Epithelial cell of esophagus (primary cell): ENCODE data around the gene PPARA.

Experiments used
- DNase-seq: peaks from one replicate; pipeline ENCODE4 v3.0.0; 2010; ENCODE audit warnings: low read depth
- H3K4me3 ChIP-seq: 2 replicates; pipeline ENCODE4 v1.5.1; 2011; ENCODE audit warnings: mild to moderate bottlenecking, low read length, control low read depth
- TF ChIP-seq, protein P1 (sequence below): IDR thresholded peaks from 2 replicates; pipeline ENCODE4 v1.5.1; 2011; ENCODE audit warnings: low read depth, mild to moderate bottlenecking, low read length, control low read depth, inconsistent platforms; ENCODE audit not compliant: insufficient read depth; ENCODE audit errors: missing control alignments

PPARA gene

GRCh38 chr22:46150655-46151477 is 540 bp downstream of the PPARA start:
- DNase-seq: no peak
- H3K4me3 ChIP-seq: peak overlapping the region; percentile 70
- TF ChIP-seq, protein P1, sequence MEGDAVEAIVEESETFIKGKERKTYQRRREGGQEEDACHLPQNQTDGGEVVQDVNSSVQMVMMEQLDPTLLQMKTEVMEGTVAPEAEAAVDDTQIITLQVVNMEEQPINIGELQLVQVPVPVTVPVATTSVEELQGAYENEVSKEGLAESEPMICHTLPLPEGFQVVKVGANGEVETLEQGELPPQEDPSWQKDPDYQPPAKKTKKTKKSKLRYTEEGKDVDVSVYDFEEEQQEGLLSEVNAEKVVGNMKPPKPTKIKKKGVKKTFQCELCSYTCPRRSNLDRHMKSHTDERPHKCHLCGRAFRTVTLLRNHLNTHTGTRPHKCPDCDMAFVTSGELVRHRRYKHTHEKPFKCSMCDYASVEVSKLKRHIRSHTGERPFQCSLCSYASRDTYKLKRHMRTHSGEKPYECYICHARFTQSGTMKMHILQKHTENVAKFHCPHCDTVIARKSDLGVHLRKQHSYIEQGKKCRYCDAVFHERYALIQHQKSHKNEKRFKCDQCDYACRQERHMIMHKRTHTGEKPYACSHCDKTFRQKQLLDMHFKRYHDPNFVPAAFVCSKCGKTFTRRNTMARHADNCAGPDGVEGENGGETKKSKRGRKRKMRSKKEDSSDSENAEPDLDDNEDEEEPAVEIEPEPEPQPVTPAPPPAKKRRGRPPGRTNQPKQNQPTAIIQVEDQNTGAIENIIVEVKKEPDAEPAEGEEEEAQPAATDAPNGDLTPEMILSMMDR: no peak

DNA sequence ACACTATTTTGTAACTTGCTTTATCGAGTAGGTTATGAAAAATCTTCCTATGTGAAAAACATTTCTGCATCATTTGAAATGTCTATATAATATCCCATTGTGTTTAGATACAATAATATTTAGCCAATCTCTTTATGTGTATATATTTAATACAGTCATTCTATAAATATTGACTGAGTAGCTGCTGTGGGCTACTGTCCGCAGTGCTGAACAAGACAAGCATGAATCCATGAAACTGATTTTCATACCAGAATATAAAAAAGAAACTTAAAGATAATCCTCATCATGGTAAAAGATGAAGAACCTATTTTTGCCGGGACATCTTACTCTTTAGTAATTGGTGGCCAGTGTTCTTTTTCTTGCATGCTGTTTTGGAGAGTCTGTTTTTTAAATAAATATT is 3.6 kb downstream of the PPARA start:
- TF ChIP-seq, protein P1: no peak
- DNase-seq: no peak

DNA sequence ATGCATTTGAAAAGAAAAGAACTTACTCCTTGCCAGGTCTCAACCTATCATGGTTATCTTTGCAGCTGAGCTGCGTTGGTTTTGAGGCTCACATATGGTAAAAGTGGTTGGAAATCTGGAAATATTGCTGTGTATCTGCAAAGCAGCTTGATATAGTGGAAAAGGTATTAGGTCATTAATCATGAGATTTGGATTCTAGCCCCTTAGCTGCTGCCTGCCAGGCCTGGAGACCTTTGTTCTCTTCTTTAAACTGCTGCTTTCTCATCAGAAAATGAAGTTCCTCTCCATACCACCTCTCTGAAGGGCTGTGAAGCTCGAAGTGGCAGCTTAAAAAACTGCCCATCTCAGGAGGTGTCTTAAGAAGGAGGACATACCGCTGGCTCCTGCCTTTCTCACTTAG is 5.7 kb downstream of the PPARA start:
- TF ChIP-seq, protein P1: no peak

More for the DNA sequence above, 3.6 kb downstream of the PPARA start:
- H3K4me3 ChIP-seq: no peak overlapping the region

GRCh38 chr22:46158283-46158682 is 8.0 kb downstream of the PPARA start:
- TF ChIP-seq, protein P1: no peak
- H3K4me3 ChIP-seq: no peak overlapping the region
- no peak for DNase-seq

More for the DNA sequence above, 5.7 kb downstream of the PPARA start:
- H3K4me3 ChIP-seq: no peak overlapping the region
- no peak for DNase-seq

- TF ChIP-seq, protein P1: no peak
- DNase-seq: no peak
- H3K4me3 ChIP-seq: no peak overlapping the region
Measured at GRCh38 chr22:46159212-46159611, 8.9 kb downstream of the PPARA start.

GRCh38 chr22:46159777-46160176 is 9.5 kb downstream of the PPARA start:
- DNase-seq: peak; percentile 42
- no peak overlapping the region for H3K4me3 ChIP-seq
- TF ChIP-seq, protein P1: no peak

DNA sequence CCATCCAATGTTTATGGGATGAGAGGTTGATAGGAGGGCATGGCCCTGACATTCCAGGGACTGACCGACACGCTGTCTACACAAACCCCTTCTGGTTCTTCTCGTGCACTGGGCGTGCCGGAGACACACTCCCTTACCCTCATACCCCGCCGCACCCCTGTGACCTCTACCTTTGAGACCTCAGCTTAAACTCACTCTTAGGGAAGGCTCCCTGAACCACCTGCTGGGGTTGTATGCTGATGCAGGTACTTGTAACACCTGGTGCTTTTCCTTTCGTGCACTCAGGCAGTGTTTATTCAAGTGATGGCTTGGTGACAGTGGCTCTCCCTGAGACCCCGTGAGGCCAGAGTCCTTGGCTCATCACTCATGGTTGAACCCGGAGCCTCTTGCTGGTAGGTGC is 12.0 kb downstream of the PPARA start:
- TF ChIP-seq, protein P1: no peak
- DNase-seq: no peak
- H3K4me3 ChIP-seq: no peak overlapping the region
